ENCODE data around the gene BCAS3.
"Not testable (repeated sequence)": the region's sequence is repeated elsewhere in the genome, so short reads cannot be mapped to it uniquely, and the experiment has no call there.

Gene BCAS3

DNA sequence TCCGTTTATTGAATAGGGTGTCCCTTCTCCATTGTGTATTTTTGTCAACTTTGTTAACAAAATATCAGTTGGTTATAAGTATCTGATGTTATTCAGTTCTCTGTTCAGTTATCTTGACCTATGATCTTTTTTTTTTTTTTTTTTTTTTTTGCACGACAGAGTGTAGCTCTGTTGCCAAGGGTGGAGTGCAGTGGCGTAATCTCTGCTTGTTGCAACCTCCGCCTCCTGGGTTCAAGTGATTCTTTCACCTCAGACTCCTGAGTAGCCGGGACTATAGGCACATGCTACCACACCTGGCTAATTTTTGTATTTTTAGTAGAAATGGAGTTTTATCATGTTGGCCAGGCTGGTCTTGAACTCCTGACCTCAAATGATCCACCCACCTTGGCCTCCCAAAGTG, 215.8 kb downstream of the BCAS3 start:
- no peak for DNase-seq

GRCh38 chr17:60896996-60897395, 219.3 kb downstream of the BCAS3 start:
- DNase-seq = no peak

DNA sequence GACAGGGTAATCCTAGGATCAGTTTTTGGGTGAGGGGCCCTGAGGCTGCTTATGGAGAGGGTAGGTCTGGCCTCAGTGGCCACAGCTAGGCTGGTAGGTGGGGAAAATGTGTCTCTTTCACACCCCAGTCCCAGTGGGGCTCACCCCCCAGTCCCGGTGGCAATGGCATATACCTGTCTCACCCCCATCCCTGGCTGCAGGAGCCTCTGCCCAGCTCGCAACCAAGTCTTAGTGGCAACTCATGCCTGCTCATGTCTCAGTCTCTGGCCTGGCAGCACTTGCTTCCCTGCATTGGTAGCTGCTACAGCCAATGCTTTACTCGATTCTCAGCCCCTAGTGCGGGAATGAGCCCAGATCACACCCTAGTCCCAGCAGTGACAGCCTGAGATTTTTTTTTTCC, 221.5 kb downstream of the BCAS3 start:
- DNase-seq = no peak

DNA sequence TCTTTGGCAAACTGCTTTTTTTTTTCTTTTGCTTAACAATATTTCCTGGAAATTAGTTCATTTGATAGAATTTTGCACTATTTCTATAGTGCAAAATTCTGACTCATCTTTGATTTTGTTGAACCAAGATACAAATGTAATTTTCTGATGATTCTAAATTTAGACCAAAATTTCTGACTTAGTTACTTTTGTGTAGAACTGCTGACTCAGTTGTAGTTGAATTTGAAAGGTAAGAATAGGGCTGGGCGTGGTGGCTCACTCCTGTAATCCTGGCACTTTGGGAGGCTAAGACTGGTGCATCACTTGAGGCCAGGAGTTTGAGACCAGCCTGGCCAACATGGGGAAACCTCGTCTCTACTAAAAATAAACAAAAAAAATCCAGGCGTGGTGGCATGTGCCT, 223.0 kb downstream of the BCAS3 start:
- DNase-seq = no peak

DNA sequence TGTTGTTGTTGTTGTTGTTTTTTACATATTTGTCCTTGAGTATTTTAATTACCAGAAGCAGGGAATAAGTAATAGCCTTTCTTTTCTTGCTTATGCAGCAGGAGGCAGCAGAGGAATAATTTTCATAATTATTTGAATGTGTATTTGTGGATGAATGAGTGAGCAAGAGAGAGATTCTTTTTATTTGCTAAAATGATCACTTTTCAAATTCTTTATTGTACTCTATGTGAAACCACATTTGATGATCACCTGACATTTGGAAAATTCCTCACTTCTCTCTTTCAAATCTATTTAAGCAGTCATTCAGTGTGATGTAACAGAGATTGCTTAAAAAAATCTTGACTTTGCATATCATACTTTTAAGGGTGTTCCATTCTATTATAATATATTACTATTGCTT, 223.6 kb downstream of the BCAS3 start:
- DNase-seq = no peak

DNA sequence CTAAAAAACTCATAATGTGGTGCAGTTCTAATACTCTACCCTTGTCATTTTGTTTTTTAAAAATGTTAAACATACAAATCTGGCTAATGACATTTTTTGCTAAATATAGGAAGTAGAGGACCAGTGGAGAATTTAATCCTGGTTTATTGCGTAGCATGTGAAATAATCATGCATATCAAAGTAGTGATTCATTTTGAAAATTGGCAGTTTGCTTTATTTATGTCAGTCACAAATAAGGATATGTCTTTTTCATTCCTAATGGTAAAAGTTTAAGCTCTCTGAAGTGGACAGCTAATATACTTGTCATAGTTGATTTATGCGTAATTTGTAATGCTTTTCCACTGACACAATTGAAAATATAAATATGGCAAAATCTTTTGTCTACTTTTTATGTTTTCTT, 224.2 kb downstream of the BCAS3 start:
- DNase-seq = no peak

GRCh38 chr17:60902399-60902798, 224.7 kb downstream of the BCAS3 start:
- DNase-seq = no peak

- no peak for DNase-seq
Measured at GRCh38 chr17:60904582-60904981, 226.9 kb downstream of the BCAS3 start.

DNA sequence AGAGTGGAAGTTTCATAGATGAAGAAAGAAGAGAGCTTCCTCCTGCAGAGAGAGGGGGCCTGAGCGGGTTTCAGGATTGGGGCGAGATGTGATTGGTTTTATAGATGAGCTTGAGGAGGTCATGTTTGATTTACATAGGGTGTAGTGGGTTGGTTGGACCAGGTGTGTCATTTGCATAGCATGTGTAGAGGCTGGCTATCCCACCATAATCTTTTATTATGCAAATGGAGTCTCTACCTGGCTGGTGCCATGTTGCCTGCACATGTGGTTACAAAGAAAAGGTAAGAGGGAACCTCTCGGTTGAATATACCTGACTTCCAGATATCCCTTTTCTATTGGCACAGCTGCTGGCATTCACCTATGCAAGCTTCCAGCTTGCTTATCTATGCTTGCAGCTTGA, 228.1 kb downstream of the BCAS3 start:
- DNase-seq = peak; percentile 19

DNA sequence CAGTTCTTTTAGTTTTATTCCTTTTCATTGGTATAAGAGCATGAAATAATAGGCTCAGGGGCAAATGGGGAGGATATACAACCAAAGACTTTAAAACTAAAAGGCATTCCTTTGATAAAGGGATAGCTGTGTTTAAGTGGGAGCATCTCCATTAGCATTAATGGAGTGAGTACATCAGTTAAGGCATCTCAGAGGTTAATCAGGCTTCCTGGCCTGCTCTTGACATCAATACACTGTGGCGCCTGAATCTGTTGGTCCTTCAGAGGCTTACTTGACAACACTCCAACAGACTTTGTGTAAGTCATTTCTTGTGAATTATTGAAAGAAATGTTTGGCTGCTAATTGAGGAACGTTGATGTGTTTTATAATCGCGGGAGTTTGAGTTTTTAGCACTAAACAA, 230.7 kb downstream of the BCAS3 start:
- no peak for DNase-seq

DNA sequence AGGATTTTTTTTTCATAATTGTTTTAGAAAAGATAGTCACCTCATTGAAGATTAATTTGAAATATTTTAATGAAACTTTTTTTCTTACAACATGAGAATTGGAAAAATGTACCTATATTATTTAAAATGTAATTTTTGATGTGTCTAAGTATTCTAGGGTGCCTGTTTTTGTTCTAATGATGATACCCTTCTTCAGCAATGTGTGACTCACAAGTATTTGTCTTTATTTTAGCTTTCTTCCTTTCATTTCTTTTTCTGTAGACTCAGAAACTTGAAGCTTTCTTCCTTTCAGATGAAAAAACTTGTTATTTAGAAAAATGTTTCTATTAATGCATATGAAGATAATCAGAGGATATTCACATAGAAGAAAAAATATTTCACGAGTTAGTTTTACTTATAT, 231.8 kb downstream of the BCAS3 start:
- no peak for DNase-seq

- DNase-seq = no peak
Measured at GRCh38 chr17:60910415-60910814, 232.8 kb downstream of the BCAS3 start.

- no peak for DNase-seq
Measured at GRCh38 chr17:60914078-60914477, 236.4 kb downstream of the BCAS3 start.

- no peak for DNase-seq
Measured at GRCh38 chr17:60916043-60916442, 238.4 kb downstream of the BCAS3 start.

- DNase-seq = peak; percentile 34
Measured at GRCh38 chr17:60920107-60920506, 242.5 kb downstream of the BCAS3 start.

DNA sequence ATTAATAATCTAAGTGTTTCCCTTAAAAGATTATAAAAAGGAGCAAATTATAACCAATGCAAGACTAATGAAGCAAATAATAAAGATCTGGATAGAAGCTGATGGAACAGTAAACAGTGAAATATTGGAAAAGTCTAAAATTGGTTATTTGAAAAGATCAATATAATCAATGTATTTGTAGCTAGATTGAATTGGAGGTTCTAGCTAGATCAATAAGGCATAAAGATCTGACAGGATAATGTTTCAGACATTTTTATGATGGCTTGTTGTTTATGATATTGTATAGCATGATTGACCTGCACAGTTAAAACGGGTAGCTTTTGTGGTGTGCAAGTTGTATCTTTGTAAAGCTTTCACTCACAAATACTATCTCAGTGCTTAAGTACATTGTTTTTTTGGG, 245.3 kb downstream of the BCAS3 start:
- no peak for DNase-seq

- DNase-seq = no peak
Measured at GRCh38 chr17:60926466-60927183, 249.0 kb downstream of the BCAS3 start.

DNA sequence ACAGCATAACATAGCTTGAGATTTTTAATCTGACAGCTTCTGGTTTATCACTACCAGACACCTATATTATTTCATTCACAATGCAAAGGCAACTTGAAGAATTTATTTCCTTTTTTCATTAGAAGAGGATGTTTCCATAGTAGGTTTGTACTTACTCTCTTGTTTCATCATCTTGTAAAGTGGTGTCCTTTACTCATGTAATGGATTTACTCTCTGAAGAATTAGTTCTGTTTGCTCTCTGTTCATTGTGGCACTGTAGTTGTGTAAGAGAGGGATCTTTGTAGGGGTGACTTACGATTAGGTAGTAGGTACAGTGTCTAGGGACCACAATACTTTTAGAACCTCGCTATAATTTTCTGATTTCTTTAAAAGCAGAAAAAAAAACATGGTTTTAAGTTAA, 256.1 kb downstream of the BCAS3 start:
- DNase-seq = no peak

- DNase-seq = no peak
Measured at GRCh38 chr17:60934723-60935122, 257.1 kb downstream of the BCAS3 start.

DNA sequence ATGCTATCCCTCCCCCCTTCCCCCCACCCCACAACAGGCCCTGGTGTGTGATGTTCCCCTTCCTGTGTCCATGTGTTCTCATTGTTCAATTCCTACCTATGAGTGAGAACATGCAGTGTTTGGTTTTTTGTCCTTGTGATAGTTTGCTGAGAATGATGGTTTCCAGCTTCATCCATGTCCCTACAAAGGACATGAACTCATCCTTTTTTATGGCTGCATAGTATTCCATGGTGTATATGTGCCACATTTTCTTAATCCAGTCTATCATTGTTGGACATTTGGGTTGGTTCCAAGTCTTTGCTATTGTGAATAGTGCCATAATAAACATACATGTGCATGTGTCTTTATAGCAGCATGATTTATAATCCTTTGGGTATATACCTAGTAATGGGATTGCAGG, 258.3 kb downstream of the BCAS3 start:
- DNase-seq = not testable (repeated sequence)

GRCh38 chr17:60939318-60939717, 261.7 kb downstream of the BCAS3 start:
- DNase-seq = no peak

DNA sequence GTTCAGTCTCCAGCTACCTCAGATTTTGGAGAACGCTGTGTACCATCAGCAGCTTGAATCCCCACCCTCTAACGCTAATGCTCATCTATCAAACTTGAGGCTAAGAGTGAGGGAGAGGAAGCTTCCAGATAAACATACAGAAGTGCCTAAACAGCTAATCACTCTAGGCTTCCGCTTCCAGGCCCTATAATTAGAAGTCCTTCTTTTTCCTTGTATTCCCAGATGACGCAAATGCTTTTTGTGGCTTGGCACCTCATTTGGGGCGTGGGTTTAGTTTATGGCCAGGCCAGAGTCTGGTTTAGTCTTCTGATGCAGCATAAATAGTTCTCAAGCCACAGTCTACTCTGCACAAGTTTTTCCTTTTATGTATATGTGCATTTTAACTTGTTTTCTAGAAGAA, 263.4 kb downstream of the BCAS3 start:
- no peak for DNase-seq

DNA sequence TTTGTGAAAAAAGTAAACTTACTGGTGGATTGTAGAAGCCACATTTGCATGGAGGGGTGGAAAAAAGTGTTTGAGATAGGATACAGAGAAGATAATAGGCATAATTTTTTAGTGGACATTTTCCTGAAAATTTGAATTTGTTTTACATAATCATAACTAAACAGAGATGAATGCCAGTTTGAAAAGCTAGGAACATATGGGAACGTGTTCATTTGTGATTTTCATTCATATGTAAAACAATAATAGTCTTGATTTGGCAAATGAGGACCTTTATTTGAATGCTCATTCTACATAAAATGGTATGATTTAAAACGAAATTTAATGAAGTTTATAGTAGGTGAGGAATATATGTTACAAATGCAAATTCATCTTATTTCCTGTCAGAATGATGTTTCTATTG, 263.9 kb downstream of the BCAS3 start:
- DNase-seq = no peak

DNA sequence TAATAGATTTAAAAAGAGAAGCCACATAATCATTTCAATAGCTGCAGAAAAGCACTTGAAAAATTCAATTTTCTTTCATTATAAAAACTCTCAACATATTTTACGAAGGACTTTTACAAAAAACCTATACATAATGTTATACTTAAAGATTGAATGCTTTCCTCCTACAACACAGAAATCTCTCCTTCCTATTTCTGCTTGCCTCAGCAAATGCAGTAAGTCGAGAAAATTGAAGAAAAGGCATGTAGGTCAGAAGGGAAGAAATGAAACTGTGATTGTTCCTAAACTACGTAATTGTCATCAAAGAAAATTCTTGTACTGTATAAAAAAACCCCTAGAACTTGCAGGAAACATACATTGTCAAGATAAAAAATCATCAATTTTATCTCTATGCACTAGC, 267.1 kb downstream of the BCAS3 start:
- DNase-seq = no peak

- no peak for DNase-seq
Measured at GRCh38 chr17:60947100-60947499, 269.4 kb downstream of the BCAS3 start.

DNA sequence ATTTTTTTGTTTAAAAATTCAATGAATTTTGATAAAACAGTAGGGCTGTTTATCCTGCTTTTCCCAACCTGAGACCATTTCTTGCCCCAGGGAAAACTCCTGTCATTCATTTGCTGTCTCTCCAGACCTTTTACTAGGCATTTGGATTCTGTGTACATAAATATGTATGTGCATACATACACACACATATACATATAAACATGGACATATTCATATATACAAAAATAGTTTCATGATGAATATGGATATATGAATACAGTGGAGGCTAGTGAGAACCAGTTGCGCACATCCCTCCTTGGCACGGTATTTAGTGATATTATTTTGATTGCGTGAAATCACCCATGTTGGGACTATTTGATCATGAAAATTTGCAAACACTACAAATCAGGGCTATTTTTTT, 269.9 kb downstream of the BCAS3 start:
- no peak for DNase-seq
